HCT116 (cell line): ENCODE data around the gene FRS2.

Experiments
- CBX3 ChIP-seq: IDR thresholded peaks from 2 replicates; pipeline ENCODE4 v1.6.1; 2012; ENCODE audit warnings: low read depth
- CEBPB ChIP-seq: IDR thresholded peaks from 2 replicates; pipeline ENCODE4 v1.6.1; 2012; ENCODE audit warnings: low read depth
- EZH2 ChIP-seq: fragments of 200-600 bp; sonication (generic); IDR thresholded peaks from 2 replicates; pipeline ENCODE4 v1.6.1; 2017; ENCODE audit warnings: antibody characterized with exemption, mixed run types
- JUND ChIP-seq: IDR thresholded peaks from 2 replicates; pipeline ENCODE4 v1.6.1; 2012
- MAX ChIP-seq: IDR thresholded peaks from 2 replicates; pipeline ENCODE4 v1.6.1; 2012
- POLR2A ChIP-seq: IDR thresholded peaks from 2 replicates; pipeline ENCODE4 v1.7.0; 2011; ENCODE audit warnings: borderline replicate concordance; ENCODE audit not compliant: insufficient read depth, insufficient read length; ENCODE audit errors: extremely low read depth
- POLR2AphosphoS5 ChIP-seq: IDR thresholded peaks from 2 replicates; pipeline ENCODE4 v1.6.1; 2011; ENCODE audit warnings: mild to moderate bottlenecking, low read depth, low read length, moderate library complexity
- RAD21 ChIP-seq: IDR thresholded peaks from 2 replicates; pipeline ENCODE4 v1.6.1; 2012; ENCODE audit warnings: low read depth, mild to moderate bottlenecking
- SIN3A ChIP-seq: IDR thresholded peaks from 2 replicates; pipeline ENCODE4 v1.6.1; 2012; ENCODE audit warnings: low read depth
- YY1 ChIP-seq: IDR thresholded peaks from 2 replicates; pipeline ENCODE4 v1.6.1; 2011; ENCODE audit warnings: low read length, low read depth, moderate library complexity, mild to moderate bottlenecking; ENCODE audit not compliant: insufficient replicate concordance; ENCODE audit errors: extremely low read depth
- TF ChIP-seq, protein P1 (sequence below): IDR thresholded peaks from 2 replicates; pipeline ENCODE4 v1.6.1; 2012; ENCODE audit warnings: low read depth
- TF ChIP-seq, protein P2 (sequence below), 3 experiments: fragments of 200-600 bp in 1 of 3; sonication (generic) in 1 of 3; IDR thresholded peaks in 2 of 3; conservative IDR thresholded peaks in 1 of 3; 2 replicates each; pipeline ENCODE4 v1.5.1; 2012 to 2017; ENCODE audit warnings: low read depth in 2 of 3, low read length in 2 of 3, antibody characterized with exemption in 1 of 3, borderline replicate concordance in 1 of 3, control low read depth in 1 of 3, mild to moderate bottlenecking in 1 of 3, mixed read lengths in 1 of 3, mixed run types in 1 of 3, moderate library complexity in 1 of 3; ENCODE audit not compliant: insufficient read depth in 1 of 3
- TF ChIP-seq, protein P3 (sequence below): IDR thresholded peaks from 2 replicates; pipeline ENCODE4 v1.6.1; 2011; ENCODE audit warnings: mild to moderate bottlenecking, low read length, moderate library complexity; ENCODE audit not compliant: insufficient replicate concordance; ENCODE audit errors: extremely low read depth

- TF ChIP-seq POLR2AphosphoS5 (no peak), MAX (no peak), RAD21 (no peak), SIN3A (no peak), POLR2A (no peak), EZH2 (no peak), YY1 (no peak), JUND (no peak), CEBPB (no peak), CBX3 (no peak)
- TF ChIP-seq, protein P1, sequence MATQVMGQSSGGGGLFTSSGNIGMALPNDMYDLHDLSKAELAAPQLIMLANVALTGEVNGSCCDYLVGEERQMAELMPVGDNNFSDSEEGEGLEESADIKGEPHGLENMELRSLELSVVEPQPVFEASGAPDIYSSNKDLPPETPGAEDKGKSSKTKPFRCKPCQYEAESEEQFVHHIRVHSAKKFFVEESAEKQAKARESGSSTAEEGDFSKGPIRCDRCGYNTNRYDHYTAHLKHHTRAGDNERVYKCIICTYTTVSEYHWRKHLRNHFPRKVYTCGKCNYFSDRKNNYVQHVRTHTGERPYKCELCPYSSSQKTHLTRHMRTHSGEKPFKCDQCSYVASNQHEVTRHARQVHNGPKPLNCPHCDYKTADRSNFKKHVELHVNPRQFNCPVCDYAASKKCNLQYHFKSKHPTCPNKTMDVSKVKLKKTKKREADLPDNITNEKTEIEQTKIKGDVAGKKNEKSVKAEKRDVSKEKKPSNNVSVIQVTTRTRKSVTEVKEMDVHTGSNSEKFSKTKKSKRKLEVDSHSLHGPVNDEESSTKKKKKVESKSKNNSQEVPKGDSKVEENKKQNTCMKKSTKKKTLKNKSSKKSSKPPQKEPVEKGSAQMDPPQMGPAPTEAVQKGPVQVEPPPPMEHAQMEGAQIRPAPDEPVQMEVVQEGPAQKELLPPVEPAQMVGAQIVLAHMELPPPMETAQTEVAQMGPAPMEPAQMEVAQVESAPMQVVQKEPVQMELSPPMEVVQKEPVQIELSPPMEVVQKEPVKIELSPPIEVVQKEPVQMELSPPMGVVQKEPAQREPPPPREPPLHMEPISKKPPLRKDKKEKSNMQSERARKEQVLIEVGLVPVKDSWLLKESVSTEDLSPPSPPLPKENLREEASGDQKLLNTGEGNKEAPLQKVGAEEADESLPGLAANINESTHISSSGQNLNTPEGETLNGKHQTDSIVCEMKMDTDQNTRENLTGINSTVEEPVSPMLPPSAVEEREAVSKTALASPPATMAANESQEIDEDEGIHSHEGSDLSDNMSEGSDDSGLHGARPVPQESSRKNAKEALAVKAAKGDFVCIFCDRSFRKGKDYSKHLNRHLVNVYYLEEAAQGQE = no peak
- TF ChIP-seq, protein P2, sequence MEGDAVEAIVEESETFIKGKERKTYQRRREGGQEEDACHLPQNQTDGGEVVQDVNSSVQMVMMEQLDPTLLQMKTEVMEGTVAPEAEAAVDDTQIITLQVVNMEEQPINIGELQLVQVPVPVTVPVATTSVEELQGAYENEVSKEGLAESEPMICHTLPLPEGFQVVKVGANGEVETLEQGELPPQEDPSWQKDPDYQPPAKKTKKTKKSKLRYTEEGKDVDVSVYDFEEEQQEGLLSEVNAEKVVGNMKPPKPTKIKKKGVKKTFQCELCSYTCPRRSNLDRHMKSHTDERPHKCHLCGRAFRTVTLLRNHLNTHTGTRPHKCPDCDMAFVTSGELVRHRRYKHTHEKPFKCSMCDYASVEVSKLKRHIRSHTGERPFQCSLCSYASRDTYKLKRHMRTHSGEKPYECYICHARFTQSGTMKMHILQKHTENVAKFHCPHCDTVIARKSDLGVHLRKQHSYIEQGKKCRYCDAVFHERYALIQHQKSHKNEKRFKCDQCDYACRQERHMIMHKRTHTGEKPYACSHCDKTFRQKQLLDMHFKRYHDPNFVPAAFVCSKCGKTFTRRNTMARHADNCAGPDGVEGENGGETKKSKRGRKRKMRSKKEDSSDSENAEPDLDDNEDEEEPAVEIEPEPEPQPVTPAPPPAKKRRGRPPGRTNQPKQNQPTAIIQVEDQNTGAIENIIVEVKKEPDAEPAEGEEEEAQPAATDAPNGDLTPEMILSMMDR (IDR thresholded peaks at IDR 0.05 in 2 of 3, conservative IDR thresholded peaks at IDR 0.05 in 1 of 3; ENCODE audit: borderline replicate concordance in 1 of 3, insufficient read depth in 1 of 3, low read depth in 2 of 3, low read length in 2 of 3) = no peak
- TF ChIP-seq, protein P3, sequence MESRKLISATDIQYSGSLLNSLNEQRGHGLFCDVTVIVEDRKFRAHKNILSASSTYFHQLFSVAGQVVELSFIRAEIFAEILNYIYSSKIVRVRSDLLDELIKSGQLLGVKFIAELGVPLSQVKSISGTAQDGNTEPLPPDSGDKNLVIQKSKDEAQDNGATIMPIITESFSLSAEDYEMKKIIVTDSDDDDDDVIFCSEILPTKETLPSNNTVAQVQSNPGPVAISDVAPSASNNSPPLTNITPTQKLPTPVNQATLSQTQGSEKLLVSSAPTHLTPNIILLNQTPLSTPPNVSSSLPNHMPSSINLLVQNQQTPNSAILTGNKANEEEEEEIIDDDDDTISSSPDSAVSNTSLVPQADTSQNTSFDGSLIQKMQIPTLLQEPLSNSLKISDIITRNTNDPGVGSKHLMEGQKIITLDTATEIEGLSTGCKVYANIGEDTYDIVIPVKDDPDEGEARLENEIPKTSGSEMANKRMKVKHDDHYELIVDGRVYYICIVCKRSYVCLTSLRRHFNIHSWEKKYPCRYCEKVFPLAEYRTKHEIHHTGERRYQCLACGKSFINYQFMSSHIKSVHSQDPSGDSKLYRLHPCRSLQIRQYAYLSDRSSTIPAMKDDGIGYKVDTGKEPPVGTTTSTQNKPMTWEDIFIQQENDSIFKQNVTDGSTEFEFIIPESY = no peak
Measured at GRCh38 chr12:69442894-69443293, 27.3 kb upstream of the FRS2 start.
